Type B pancreatic cell (in vitro differentiated cells): ENCODE results near the gene TMEM220. TPM values are rescaled to one million over a fixed set of nuclear protein-coding genes. Genes with fewer than 3 reads are reported as not detected.

Source experiments
- DNase-seq: peaks from one replicate; pipeline ENCODE4 v3.0.0; 2021; ENCODE audit warnings: mixed read lengths; ENCODE audit not compliant: unreplicated experiment; ENCODE audit errors: extremely low spot score
- H3K27ac Mint-ChIP-seq: 2 replicates; pipeline ENCODE4 v1.8.0; 2021; ENCODE audit warnings: mild to moderate bottlenecking, mixed read lengths
- H3K27me3 Mint-ChIP-seq: 2 replicates; pipeline ENCODE4 v1.8.0; 2021; ENCODE audit warnings: mixed read lengths
- H3K36me3 Mint-ChIP-seq: 2 replicates; pipeline ENCODE4 v1.8.0; 2021; ENCODE audit warnings: mixed read lengths
- H3K4me1 Mint-ChIP-seq: one replicate; pipeline ENCODE4 v1.8.0; 2021; ENCODE audit warnings: mixed read lengths; ENCODE audit not compliant: unreplicated experiment
- H3K4me3 Mint-ChIP-seq: 2 replicates; pipeline ENCODE4 v1.8.0; 2021; ENCODE audit warnings: mild to moderate bottlenecking, mixed read lengths
- H3K9me3 Mint-ChIP-seq: 2 replicates; pipeline ENCODE4 v1.8.0; 2021; ENCODE audit warnings: mixed read lengths
- CTCF ChIP-seq: fragments of 200-600 bp; sonication (generic); conservative IDR thresholded peaks from 2 replicates; pipeline ENCODE4 v1.5.0; 2021; ENCODE audit warnings: antibody characterized with exemption, mild to moderate bottlenecking
- total RNA-seq: library from RNA; stranded (reverse); gene quantifications from 2 replicates; pipeline ENCODE4 v1.2.1, GENCODE V29; 2021; ENCODE audit warnings: low replicate concordance

The TMEM220 gene
- total RNA-seq, 1 donor from 2014 or later = 3.8 TPM

GRCh38 chr17:10754861-10755591, 25.2 kb upstream of the TMEM220 start:
- TF ChIP-seq CTCF = no peak
- peaks cover 33% of the 10 kb centered on the region for H3K4me1 Mint-ChIP-seq
- H3K9me3 Mint-ChIP-seq = no peaks in the 10 kb centered on the region
- H3K27ac Mint-ChIP-seq = no peak overlapping the region
- H3K27me3 Mint-ChIP-seq = peaks cover 21% of the 10 kb centered on the region
- no peaks in the 10 kb centered on the region for H3K36me3 Mint-ChIP-seq
- no peak for DNase-seq
- H3K4me3 Mint-ChIP-seq = peak overlapping the region; percentile 20

DNA sequence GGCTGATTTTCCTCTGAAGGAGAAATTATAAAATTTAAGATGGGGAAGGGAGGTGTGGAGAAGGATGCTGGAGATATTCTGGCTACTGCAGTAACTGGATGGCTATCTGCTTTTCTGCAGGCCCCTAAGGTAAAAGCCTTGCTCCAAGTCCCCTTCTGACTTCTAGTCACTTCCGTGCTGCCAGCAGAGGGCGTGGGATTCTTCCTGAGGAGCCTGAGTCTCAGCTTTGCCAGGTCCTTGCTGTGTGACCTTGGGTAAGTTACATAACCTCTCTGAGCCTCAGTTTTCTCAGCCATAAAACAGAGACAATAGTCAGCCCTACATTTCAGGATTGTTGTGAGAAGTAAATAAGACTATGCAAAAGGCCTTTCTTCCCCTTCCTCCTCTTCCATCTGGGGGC, 24.3 kb upstream of the TMEM220 start:
- no peaks in the 10 kb centered on the region for H3K36me3 Mint-ChIP-seq
- no peak for DNase-seq
- H3K4me1 Mint-ChIP-seq = peaks cover 37% of the 10 kb centered on the region
- no peak overlapping the region for H3K27ac Mint-ChIP-seq
- peaks cover 24% of the 10 kb centered on the region for H3K27me3 Mint-ChIP-seq
- peak; percentile 56 for TF ChIP-seq CTCF
- H3K4me3 Mint-ChIP-seq = no peak overlapping the region
- H3K9me3 Mint-ChIP-seq = no peaks in the 10 kb centered on the region

DNA sequence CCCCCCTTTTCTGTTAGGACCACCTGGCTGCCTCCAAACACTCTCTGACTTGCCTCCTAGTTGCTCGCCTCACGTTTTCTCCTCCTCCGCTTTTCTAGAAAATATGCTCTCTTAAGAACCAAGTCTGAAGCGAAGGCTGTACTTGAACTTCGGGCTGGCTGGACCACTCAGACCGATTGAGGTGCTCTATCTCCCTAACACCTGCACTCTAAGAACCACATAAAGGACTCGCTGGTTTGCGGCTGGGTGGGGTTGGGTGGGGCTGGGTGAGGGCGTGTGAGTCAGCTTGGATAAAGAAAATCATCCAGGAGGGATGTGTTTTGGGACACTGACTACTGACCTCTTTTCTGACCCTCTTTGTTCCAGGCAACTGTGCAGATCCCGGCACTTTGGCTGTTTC, 22.9 kb upstream of the TMEM220 start:
- no peaks in the 10 kb centered on the region for H3K36me3 Mint-ChIP-seq

DNA sequence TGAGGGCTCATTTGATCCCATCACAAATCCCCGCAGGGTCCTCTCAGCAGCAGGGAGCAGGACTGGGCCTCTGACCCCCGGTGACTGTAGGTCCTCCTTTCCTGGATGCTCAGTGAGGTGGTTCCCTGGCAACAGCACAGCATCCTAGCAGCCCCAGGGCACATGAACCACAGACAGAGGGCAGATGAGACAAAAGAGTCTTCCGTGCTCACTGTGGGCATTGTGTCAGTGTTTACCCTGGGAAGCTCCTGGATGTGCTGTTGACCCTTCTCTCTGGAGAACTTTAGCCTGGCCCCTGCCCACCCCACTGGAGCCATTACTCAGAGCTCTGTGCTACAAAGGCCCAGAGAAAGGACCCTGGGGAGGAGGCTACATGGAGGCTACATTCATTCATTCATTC, 21.7 kb upstream of the TMEM220 start:
- Mint-ChIP-seq H3K4me3 (no peak overlapping the region), H3K27ac (no peak overlapping the region), H3K4me1 (peaks cover 32% of the 10 kb centered on the region), H3K9me3 (no peaks in the 10 kb centered on the region), H3K27me3 (peaks cover 22% of the 10 kb centered on the region), H3K36me3 (no peaks in the 10 kb centered on the region)
- TF ChIP-seq CTCF = no peak
- DNase-seq = no peak

More for the DNA sequence above, 22.9 kb upstream of the TMEM220 start:
- H3K4me3 Mint-ChIP-seq = no peak overlapping the region
- DNase-seq = no peak
- peaks cover 39% of the 10 kb centered on the region for H3K4me1 Mint-ChIP-seq
- H3K9me3 Mint-ChIP-seq = no peaks in the 10 kb centered on the region
- no peak for TF ChIP-seq CTCF
- H3K27ac Mint-ChIP-seq = no peak overlapping the region
- peaks cover 26% of the 10 kb centered on the region for H3K27me3 Mint-ChIP-seq

GRCh38 chr17:10750210-10750609, 20.4 kb upstream of the TMEM220 start:
- Mint-ChIP-seq H3K27me3 (peaks cover 18% of the 10 kb centered on the region), H3K4me3 (no peak overlapping the region), H3K4me1 (peaks cover 27% of the 10 kb centered on the region), H3K36me3 (no peaks in the 10 kb centered on the region), H3K9me3 (no peaks in the 10 kb centered on the region), H3K27ac (no peak overlapping the region)
- TF ChIP-seq CTCF = no peak
- DNase-seq = no peak
